ENCODE measurements around the gene UROS. TPM values are rescaled to one million over a fixed set of nuclear protein-coding genes. Genes with fewer than 3 reads are reported as not detected.

UROS gene
- total RNA-seq, 1 experiment from 2014 or later, result 48.7 TPM

- no peaks in the 10 kb centered on the region for H3K4me1 Mint-ChIP-seq
- H3K27me3 Mint-ChIP-seq (ENCODE audit: low read depth), result peaks cover 2% of the 10 kb centered on the region; the same call in 1 of the 2 replicates
- POLR2A ChIA-PET, result no interaction called here
- ATAC-seq (no peak), DNase-seq (ENCODE audit: low spot score) (no peak)
- no peak overlapping the region for H3K4me3 Mint-ChIP-seq
- peaks cover 18% of the 10 kb centered on the region for H3K9me3 Mint-ChIP-seq
- TF ChIP-seq ZNF423 (CRISPR knock-in tag; IDR thresholded peaks at IDR 0.05) (no peak), ZNF263 (CRISPR knock-in tag; IDR thresholded peaks at IDR 0.05; ENCODE audit: low read depth) (no peak), ZNF416 (CRISPR knock-in tag; IDR thresholded peaks at IDR 0.05) (no peak), MXD4 (CRISPR knock-in tag; IDR thresholded peaks at IDR 0.05; ENCODE audit: borderline replicate concordance) (no peak)
- H3K27ac Mint-ChIP-seq, result no peak overlapping the region
- no peaks in the 10 kb centered on the region for H3K36me3 Mint-ChIP-seq
- CTCF ChIA-PET, result no interaction called here
Measured at GRCh38 chr10:125777806-125778205, 45.3 kb downstream of the UROS start.

GRCh38 chr10:125775491-125776106 lies 47.5 kb downstream of the UROS start, which contains the start of gene MMP21:
TSS of gene MMP21 (minus strand) at chr10:125775821. CDS start at chr10:125775821, 0 bp downstream.
- no peak for DNase-seq (ENCODE audit: low spot score)
- TF ChIP-seq IRF1 (CRISPR knock-in tag; IDR thresholded peaks at IDR 0.05) (no peak), FOXP4 (CRISPR knock-in tag; IDR thresholded peaks at IDR 0.05) (no peak), FOXJ3 (CRISPR knock-in tag; IDR thresholded peaks at IDR 0.05; ENCODE audit: borderline replicate concordance) (no peak), GRHL2 (CRISPR knock-in tag; IDR thresholded peaks at IDR 0.05; ENCODE audit: insufficient replicate concordance, severe bottlenecking) (no peak), IRF2 (CRISPR knock-in tag; IDR thresholded peaks at IDR 0.05; ENCODE audit: borderline replicate concordance, low read depth) (no peak), HMGXB4 (CRISPR knock-in tag; IDR thresholded peaks at IDR 0.05) (no peak), MLX (CRISPR knock-in tag; IDR thresholded peaks at IDR 0.05) (no peak), USF1 (CRISPR knock-in tag; IDR thresholded peaks at IDR 0.05) (no peak)
- H3K4me3 Mint-ChIP-seq, result no peak within 1 kb of the TSS
- no peaks in the 10 kb centered on the region for H3K4me1 Mint-ChIP-seq
- no peak; the same call in 1 of the 2 replicates for ATAC-seq
- no peak within 1 kb of the TSS for H3K27ac Mint-ChIP-seq
- peaks cover 2% of the 10 kb centered on the region; the same call in 1 of the 2 replicates for H3K27me3 Mint-ChIP-seq (ENCODE audit: low read depth)
- no peaks in the 10 kb centered on the region for H3K36me3 Mint-ChIP-seq
- ChIA-PET CTCF (no interaction called here), POLR2A (no interaction called here)
- H3K9me3 Mint-ChIP-seq, result peaks cover 18% of the 10 kb centered on the region

- POLR2A ChIA-PET, result no interaction called here
- CTCF ChIA-PET, result no interaction called here
- Mint-ChIP-seq H3K4me3 (no peak overlapping the region), H3K4me1 (no peaks in the 10 kb centered on the region), H3K27ac (no peak overlapping the region), H3K36me3 (no peaks in the 10 kb centered on the region), H3K9me3 (peaks cover 12% of the 10 kb centered on the region), H3K27me3 (ENCODE audit: low read depth) (peaks cover 2% of the 10 kb centered on the region; the same call in 1 of the 2 replicates)
- ATAC-seq (no peak), DNase-seq (ENCODE audit: low spot score) (no peak)
- TF ChIP-seq ATF2 (CRISPR knock-in tag; IDR thresholded peaks at IDR 0.05; ENCODE audit: borderline replicate concordance, low read depth), result no peak
Measured at GRCh38 chr10:125774581-125775191, 48.4 kb downstream of the UROS start.

Measured in WTC11 (cell line).